IPS DF 4.7 (cell line): Measurements from ENCODE around the gene TNKS2.

Source experiments
- DNase-seq: peaks from one replicate; pipeline ENCODE4 v3.0.0-alpha.2; 2013; ENCODE audit warnings: low spot score; ENCODE audit errors: extremely low read depth

Gene TNKS2

GRCh38 chr10:91908337-91909116 lies 110.3 kb downstream of the TNKS2 start:
- DNase-seq: peak; percentile 84

- DNase-seq: no peak
Observed at GRCh38 chr10:91909117-91909677, 111.0 kb downstream of the TNKS2 start, which contains the start of gene FGFBP3. Gene FGFBP3 (minus strand): TSS chr10:91909486. CDS start chr10:91908969, 517 bp downstream.

GRCh38 chr10:91910467-91910866 lies 112.2 kb downstream of the TNKS2 start:
- no peak for DNase-seq
